GM12891 (cell line): ENCODE results near the gene CHCHD6.

Experiments used
- DNase-seq: peaks from one replicate; pipeline ENCODE4 v3.0.0; 2011; ENCODE audit warnings: low spot score; ENCODE audit not compliant: insufficient read length
- FAIRE-seq: peaks from 2 replicates; lab custom pipeline; 2011; peaks lifted over from hg19 to GRCh38; lab: Jason Lieb, UNC
- PAX5 ChIP-seq: IDR thresholded peaks from 2 replicates; pipeline ENCODE4 v1.6.1; 2011; ENCODE audit warnings: low read length, moderate library complexity, mild to moderate bottlenecking; ENCODE audit not compliant: insufficient read depth, severe bottlenecking
- POLR2A ChIP-seq: IDR thresholded peaks from 2 replicates; pipeline ENCODE4 v1.6.1; 2011; ENCODE audit warnings: low read depth, low read length, control low read depth
- POLR2AphosphoS5 ChIP-seq: IDR thresholded peaks from 2 replicates; pipeline ENCODE4 v1.6.1; 2011; ENCODE audit warnings: low read depth, low read length, control low read depth
- POU2F2 ChIP-seq: IDR thresholded peaks from 2 replicates; pipeline ENCODE4 v1.6.1; 2011; ENCODE audit warnings: low read depth, mild to moderate bottlenecking, control low read depth, low read length, moderate library complexity
- SPI1 ChIP-seq: IDR thresholded peaks from 2 replicates; pipeline ENCODE4 v1.6.1; 2011; ENCODE audit warnings: low read depth, low read length, control low read depth
- TAF1 ChIP-seq: IDR thresholded peaks from 2 replicates; pipeline ENCODE4 v1.6.1; 2011; ENCODE audit warnings: low read depth, low read length, control low read depth

Gene CHCHD6

GRCh38 chr3:126991366-126992200 is 287.5 kb downstream of the CHCHD6 start:
- no peak for FAIRE-seq
- DNase-seq: no peak
- TF ChIP-seq POLR2A (no peak), PAX5 (no peak), POU2F2 (no peak), POLR2AphosphoS5 (no peak), SPI1 (no peak), TAF1 (no peak)

DNA sequence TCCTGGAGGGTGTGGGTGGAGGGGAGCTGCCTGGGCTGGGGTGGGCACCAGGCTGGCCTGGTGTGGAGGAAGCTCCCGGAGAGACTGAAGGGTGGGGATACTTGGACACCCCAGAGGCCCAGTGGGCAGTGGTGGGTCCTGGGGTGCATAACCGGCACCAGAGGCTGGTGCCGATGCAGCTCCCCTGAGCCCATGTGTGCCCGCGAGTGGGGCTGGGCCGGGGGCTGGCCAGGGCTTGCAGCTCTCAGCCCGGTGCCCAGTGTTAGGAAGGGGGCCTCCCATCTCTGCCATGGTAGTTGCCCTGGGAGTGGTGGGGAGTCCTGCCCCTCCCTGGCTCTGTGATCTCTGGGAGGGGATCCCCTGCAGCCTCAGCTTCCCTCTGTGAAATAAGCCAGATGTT is 288.2 kb downstream of the CHCHD6 start:
- no peak for DNase-seq
- TF ChIP-seq TAF1: no peak
- TF ChIP-seq POU2F2: no peak
- TF ChIP-seq POLR2AphosphoS5: no peak
- no peak for FAIRE-seq

DNA sequence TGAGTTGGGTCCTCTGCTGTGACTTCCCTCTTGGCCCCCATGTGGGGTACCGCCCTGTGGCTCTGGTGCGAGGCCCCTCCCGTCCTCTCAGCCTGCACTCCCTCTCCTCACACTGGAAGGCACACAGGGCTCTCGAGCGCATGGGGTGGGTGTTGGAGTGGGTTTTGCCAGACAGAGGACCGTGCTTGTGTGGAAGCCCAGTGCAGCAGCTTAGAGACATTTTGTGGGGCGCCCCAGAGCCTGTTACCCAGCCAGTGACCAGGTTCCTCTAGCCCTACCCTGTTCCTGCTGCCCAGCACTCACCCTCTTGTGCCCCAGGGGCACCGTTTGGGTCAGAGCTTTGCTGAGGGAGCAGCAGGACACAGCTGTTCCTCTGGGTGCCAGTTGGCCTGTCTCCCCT is 288.7 kb downstream of the CHCHD6 start:
- no peak for FAIRE-seq

GRCh38 chr3:126993436-126993835 is 289.4 kb downstream of the CHCHD6 start:
- no peak for FAIRE-seq
- no peak for TF ChIP-seq PAX5
- no peak for TF ChIP-seq POU2F2
- no peak for TF ChIP-seq POLR2A
- no peak for TF ChIP-seq POLR2AphosphoS5
- no peak for TF ChIP-seq TAF1
- TF ChIP-seq SPI1: no peak
- no peak for DNase-seq

More for the DNA sequence above, 288.7 kb downstream of the CHCHD6 start:
- DNase-seq: no peak
- TF ChIP-seq POU2F2: no peak
- TF ChIP-seq SPI1: no peak
- TF ChIP-seq POLR2AphosphoS5: no peak
- no peak for TF ChIP-seq POLR2A
- TF ChIP-seq PAX5: no peak
- no peak for TF ChIP-seq TAF1

DNA sequence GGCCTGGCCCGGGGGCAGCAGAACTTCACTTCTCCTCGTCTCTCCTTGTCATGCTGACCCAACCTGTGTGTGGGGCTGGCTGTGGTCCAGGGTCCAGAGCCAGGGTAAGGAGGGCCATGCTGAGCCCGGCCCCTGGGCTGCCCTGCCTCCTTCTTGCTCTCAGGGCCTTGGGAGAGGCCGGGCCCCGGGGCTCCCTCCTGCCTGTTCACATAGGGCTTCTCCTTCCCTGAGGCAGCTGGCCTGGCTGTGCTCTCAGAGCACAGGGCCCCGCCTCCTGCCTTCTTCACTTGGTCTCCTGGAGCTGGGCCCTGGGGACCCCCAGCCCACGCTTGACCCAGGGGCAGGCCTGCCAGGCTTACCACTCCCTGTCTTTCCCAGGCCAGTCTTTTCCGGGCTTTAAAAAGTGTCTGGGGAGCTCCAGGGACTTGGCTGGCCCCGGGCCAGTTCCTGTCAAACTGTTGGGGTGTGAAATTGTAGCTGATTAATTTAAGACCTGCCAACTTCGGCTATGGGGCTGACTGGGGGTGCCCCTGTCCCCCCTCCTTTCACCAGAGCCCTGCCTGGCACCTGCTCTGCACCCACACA is 290.7 kb downstream of the CHCHD6 start:
- TF ChIP-seq POLR2AphosphoS5: no peak
- TF ChIP-seq PAX5: no peak
- TF ChIP-seq TAF1: no peak
- TF ChIP-seq POU2F2: no peak
- no peak for TF ChIP-seq POLR2A
- no peak for TF ChIP-seq SPI1
- DNase-seq (no peak), FAIRE-seq (no peak)

- TF ChIP-seq POLR2AphosphoS5 (no peak), TAF1 (no peak), POU2F2 (no peak), SPI1 (no peak), POLR2A (no peak), PAX5 (no peak)
- DNase-seq (no peak), FAIRE-seq (no peak)
Observed at GRCh38 chr3:126995254-126995780, 291.3 kb downstream of the CHCHD6 start.

DNA sequence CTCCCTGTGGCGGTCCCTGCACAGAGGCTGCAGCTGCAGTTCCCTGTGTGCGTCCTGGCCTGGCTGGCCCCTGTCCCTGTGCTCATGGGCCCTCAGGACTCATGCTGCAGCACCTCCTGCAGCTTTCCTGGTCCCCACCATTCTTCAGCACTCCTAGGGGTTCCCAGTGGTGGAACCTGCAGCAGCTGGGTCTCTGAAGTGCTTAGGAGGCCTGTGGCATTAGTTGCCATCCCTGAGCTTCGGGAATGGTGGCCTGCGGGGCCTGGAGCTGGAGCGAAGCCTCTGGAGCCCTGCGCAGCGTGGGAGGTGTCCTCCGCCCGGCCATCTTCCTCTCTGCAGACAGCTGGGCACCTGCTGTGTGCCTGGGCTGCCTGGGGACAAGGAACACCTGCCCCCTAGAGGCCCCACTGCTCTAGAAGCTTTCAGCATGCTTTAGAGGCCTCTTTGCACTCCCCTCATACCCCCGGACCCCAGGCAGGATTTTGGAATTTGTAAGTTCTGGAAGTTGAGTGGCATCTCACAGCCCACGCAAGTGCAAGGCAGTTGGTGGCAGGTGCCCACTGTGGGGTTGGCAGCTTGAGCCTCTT is 292.0 kb downstream of the CHCHD6 start:
- no peak for DNase-seq
- no peak for TF ChIP-seq POLR2A
- TF ChIP-seq PAX5: no peak
- no peak for TF ChIP-seq TAF1
- TF ChIP-seq POLR2AphosphoS5: no peak
- TF ChIP-seq POU2F2: no peak
- no peak for TF ChIP-seq SPI1
- FAIRE-seq: no peak

GRCh38 chr3:126996905-126997304 is 292.9 kb downstream of the CHCHD6 start:
- DNase-seq (no peak), FAIRE-seq (no peak)
- TF ChIP-seq TAF1: no peak
- TF ChIP-seq POLR2A: no peak
- no peak for TF ChIP-seq PAX5
- no peak for TF ChIP-seq POU2F2
- no peak for TF ChIP-seq POLR2AphosphoS5
- TF ChIP-seq SPI1: no peak

GRCh38 chr3:126997455-126998038 is 293.5 kb downstream of the CHCHD6 start:
- FAIRE-seq: no peak
- no peak for TF ChIP-seq TAF1
- TF ChIP-seq PAX5: no peak
- no peak for DNase-seq
